IPS-20b (cell line): ENCODE data around the gene LRCH3.
"Not testable (repeated sequence)": the region's sequence is repeated elsewhere in the genome, so short reads cannot be mapped to it uniquely, and the experiment has no call there.

Experiments used
- H3K27ac ChIP-seq: one replicate; pipeline ENCODE4 v1.5.1; 2013; ENCODE audit warnings: low read length
- H3K27me3 ChIP-seq: 2 replicates; pipeline ENCODE4 v1.6.1; 2013; ENCODE audit warnings: mild to moderate bottlenecking, low read length, inconsistent platforms; ENCODE audit not compliant: insufficient read depth
- H3K36me3 ChIP-seq: 2 replicates; pipeline ENCODE4 v1.6.1; 2013; ENCODE audit warnings: low read depth, mild to moderate bottlenecking, inconsistent platforms, low read length, moderate library complexity; ENCODE audit not compliant: insufficient read depth
- H3K4me1 ChIP-seq: 2 replicates; pipeline ENCODE4 v1.6.1; 2013; ENCODE audit warnings: mild to moderate bottlenecking, control low read depth, inconsistent platforms, low read length, moderate library complexity; ENCODE audit not compliant: insufficient read depth
- H3K4me3 ChIP-seq: 2 replicates; pipeline ENCODE4 v1.5.1; 2013; ENCODE audit warnings: mild to moderate bottlenecking, low read length, inconsistent platforms
- H3K9ac ChIP-seq: 2 replicates; pipeline ENCODE4 v1.6.1; 2013; ENCODE audit warnings: low read depth, mild to moderate bottlenecking, inconsistent platforms, low read length, moderate library complexity
- H3K9me3 ChIP-seq: 2 replicates; pipeline ENCODE4 v1.6.1; 2013; ENCODE audit warnings: mild to moderate bottlenecking, low read depth, low read length, inconsistent platforms; ENCODE audit not compliant: insufficient read depth

Gene LRCH3

GRCh38 chr3:197877902-197878301, 86.8 kb downstream of the LRCH3 start:
- Histone ChIP-seq H3K4me3 (no peak overlapping the region), H3K36me3 (peaks cover 36% of the 10 kb centered on the region), H3K27ac (no peak overlapping the region), H3K9ac (no peak overlapping the region), H3K27me3 (peaks cover 21% of the 10 kb centered on the region; the same call in 1 of the 2 replicates), H3K4me1 (peaks cover 26% of the 10 kb centered on the region), H3K9me3 (0 out of 2 replicates have a peak, but pooled peaks cover 4% of the 10 kb centered on the region)

GRCh38 chr3:197878427-197878826, 87.4 kb downstream of the LRCH3 start:
- peaks cover 31% of the 10 kb centered on the region for H3K4me1 ChIP-seq
- H3K4me3 ChIP-seq = no peak overlapping the region
- no peak overlapping the region for H3K9ac ChIP-seq
- H3K36me3 ChIP-seq = peaks cover 31% of the 10 kb centered on the region
- H3K27me3 ChIP-seq = peaks cover 21% of the 10 kb centered on the region; the same call in 1 of the 2 replicates
- no peak overlapping the region for H3K27ac ChIP-seq
- no peaks in the 10 kb centered on the region for H3K9me3 ChIP-seq

- H3K36me3 ChIP-seq = peaks cover 26% of the 10 kb centered on the region
- peaks cover 31% of the 10 kb centered on the region for H3K4me1 ChIP-seq
- H3K27me3 ChIP-seq = peaks cover 21% of the 10 kb centered on the region; the same call in 1 of the 2 replicates
- 0 out of 2 replicates have a peak overlapping the region, but pooled peaks have one; percentile 0 for H3K9ac ChIP-seq
- no peak overlapping the region for H3K27ac ChIP-seq
- peak overlapping the region; percentile 29; the same call in 1 of the 2 replicates for H3K4me3 ChIP-seq
- H3K9me3 ChIP-seq = no peaks in the 10 kb centered on the region
Observed at GRCh38 chr3:197880491-197881269, 89.6 kb downstream of the LRCH3 start.

- Histone ChIP-seq H3K9me3 (no peaks in the 10 kb centered on the region), H3K4me3 (no peak overlapping the region), H3K36me3 (peaks cover 20% of the 10 kb centered on the region), H3K4me1 (peaks cover 31% of the 10 kb centered on the region), H3K9ac (peak overlapping the region; percentile 3; the same call in 1 of the 2 replicates), H3K27ac (no peak overlapping the region), H3K27me3 (peaks cover 21% of the 10 kb centered on the region; the same call in 1 of the 2 replicates)
Observed at GRCh38 chr3:197881270-197881969, 90.4 kb downstream of the LRCH3 start.

GRCh38 chr3:197881970-197882338, 90.9 kb downstream of the LRCH3 start:
- Histone ChIP-seq H3K4me1 (peaks cover 31% of the 10 kb centered on the region), H3K9me3 (no peaks in the 10 kb centered on the region), H3K4me3 (no peak overlapping the region), H3K9ac (peak overlapping the region; percentile 3; the same call in 1 of the 2 replicates), H3K27me3 (peaks cover 21% of the 10 kb centered on the region; the same call in 1 of the 2 replicates), H3K36me3 (peaks cover 17% of the 10 kb centered on the region), H3K27ac (no peak overlapping the region)

GRCh38 chr3:197882586-197882985, 91.5 kb downstream of the LRCH3 start:
- H3K36me3 ChIP-seq = peaks cover 17% of the 10 kb centered on the region
- peak overlapping the region; percentile 16; the same call in 1 of the 2 replicates for H3K9ac ChIP-seq
- peak overlapping the region; percentile 41; the same call in 1 of the 2 replicates for H3K4me3 ChIP-seq
- peaks cover 21% of the 10 kb centered on the region; the same call in 1 of the 2 replicates for H3K27me3 ChIP-seq
- H3K9me3 ChIP-seq = no peaks in the 10 kb centered on the region
- no peak overlapping the region for H3K27ac ChIP-seq
- peaks cover 31% of the 10 kb centered on the region for H3K4me1 ChIP-seq

GRCh38 chr3:197883541-197883940, 92.5 kb downstream of the LRCH3 start:
- peaks cover 31% of the 10 kb centered on the region for H3K4me1 ChIP-seq
- H3K27ac ChIP-seq = no peak overlapping the region
- H3K36me3 ChIP-seq = peaks cover 8% of the 10 kb centered on the region
- H3K27me3 ChIP-seq = peaks cover 19% of the 10 kb centered on the region; the same call in 1 of the 2 replicates
- no peaks in the 10 kb centered on the region for H3K9me3 ChIP-seq
- no peak overlapping the region for H3K4me3 ChIP-seq
- no peak overlapping the region for H3K9ac ChIP-seq

- not testable (repeated sequence) for H3K9me3 ChIP-seq, H3K9ac ChIP-seq, H3K27ac ChIP-seq, H3K36me3 ChIP-seq, H3K4me3 ChIP-seq
- peaks cover 33% of the 10 kb centered on the region for H3K4me1 ChIP-seq
- peaks cover 15% of the 10 kb centered on the region; the same call in 1 of the 2 replicates for H3K27me3 ChIP-seq
Observed at GRCh38 chr3:197884330-197884729, 93.3 kb downstream of the LRCH3 start.

- not testable (repeated sequence) for H3K9me3 ChIP-seq, H3K36me3 ChIP-seq, H3K9ac ChIP-seq, H3K4me3 ChIP-seq, H3K27ac ChIP-seq
- Histone ChIP-seq H3K27me3 (peaks cover 10% of the 10 kb centered on the region; the same call in 1 of the 2 replicates), H3K4me1 (peaks cover 27% of the 10 kb centered on the region)
Observed at GRCh38 chr3:197886052-197886451, 95.0 kb downstream of the LRCH3 start.

GRCh38 chr3:197887430-197888053, 96.5 kb downstream of the LRCH3 start:
- not testable (repeated sequence) for H3K9me3 ChIP-seq
- peaks cover 13% of the 10 kb centered on the region; the same call in 1 of the 2 replicates for H3K4me1 ChIP-seq

GRCh38 chr3:197888511-197888910, 97.5 kb downstream of the LRCH3 start:
- Histone ChIP-seq H3K4me3 (no peak overlapping the region), H3K36me3 (peaks cover 4% of the 10 kb centered on the region; the same call in 1 of the 2 replicates), H3K4me1 (0 out of 2 replicates have a peak, but pooled peaks cover 5% of the 10 kb centered on the region), H3K27me3 (no peaks in the 10 kb centered on the region), H3K27ac (no peak overlapping the region), H3K9ac (no peak overlapping the region), H3K9me3 (no peaks in the 10 kb centered on the region)

More at GRCh38 chr3:197887430-197888053, 96.5 kb downstream of the LRCH3 start:
- not testable (repeated sequence) for H3K36me3 ChIP-seq, H3K9ac ChIP-seq, H3K4me3 ChIP-seq, H3K27me3 ChIP-seq, H3K27ac ChIP-seq
